Measurements from ENCODE around the gene MUC2. TPM values are rescaled to one million over a fixed set of nuclear protein-coding genes. Genes with fewer than 3 reads are reported as not detected.

MUC2 gene
- total RNA-seq, 1 experiment from 2014 or later, result 0.04 TPM

- DNase-seq, result no peak
- no TSS peak for BruUV-seq (replicated peaks)
- ChIA-PET POLR2A (ENCODE audit: unreplicated experiment) (no interaction called here), CTCF (no interaction called here)
- no peaks in the 10 kb centered on the region for H3K36me3 ChIP-seq (ENCODE audit: low read depth)
- TF ChIP-seq EZH2 (IDR thresholded peaks at IDR 0.05; ENCODE audit: low read depth), result no peak
- TF ChIP-seq, protein P1, sequence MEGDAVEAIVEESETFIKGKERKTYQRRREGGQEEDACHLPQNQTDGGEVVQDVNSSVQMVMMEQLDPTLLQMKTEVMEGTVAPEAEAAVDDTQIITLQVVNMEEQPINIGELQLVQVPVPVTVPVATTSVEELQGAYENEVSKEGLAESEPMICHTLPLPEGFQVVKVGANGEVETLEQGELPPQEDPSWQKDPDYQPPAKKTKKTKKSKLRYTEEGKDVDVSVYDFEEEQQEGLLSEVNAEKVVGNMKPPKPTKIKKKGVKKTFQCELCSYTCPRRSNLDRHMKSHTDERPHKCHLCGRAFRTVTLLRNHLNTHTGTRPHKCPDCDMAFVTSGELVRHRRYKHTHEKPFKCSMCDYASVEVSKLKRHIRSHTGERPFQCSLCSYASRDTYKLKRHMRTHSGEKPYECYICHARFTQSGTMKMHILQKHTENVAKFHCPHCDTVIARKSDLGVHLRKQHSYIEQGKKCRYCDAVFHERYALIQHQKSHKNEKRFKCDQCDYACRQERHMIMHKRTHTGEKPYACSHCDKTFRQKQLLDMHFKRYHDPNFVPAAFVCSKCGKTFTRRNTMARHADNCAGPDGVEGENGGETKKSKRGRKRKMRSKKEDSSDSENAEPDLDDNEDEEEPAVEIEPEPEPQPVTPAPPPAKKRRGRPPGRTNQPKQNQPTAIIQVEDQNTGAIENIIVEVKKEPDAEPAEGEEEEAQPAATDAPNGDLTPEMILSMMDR (conservative IDR thresholded peaks at IDR 0.05), result no peak
- H3K27me3 ChIP-seq (ENCODE audit: insufficient read depth, low read depth), result no peaks in the 10 kb centered on the region
- H3K79me2 ChIP-seq (ENCODE audit: low read depth), result no peaks in the 10 kb centered on the region
- H2AFZ ChIP-seq, result no peak overlapping the region
- H3K4me3 ChIP-seq, result no peak overlapping the region
- no peak overlapping the region for H3K4me2 ChIP-seq
- H3F3A ChIP-seq (ENCODE audit: insufficient read depth, low read depth), result no peaks in the 10 kb centered on the region
- no peaks in the 10 kb centered on the region for H4K20me1 ChIP-seq (ENCODE audit: insufficient read depth)
- H3K27ac ChIP-seq, result no peak overlapping the region
- no peaks in the 10 kb centered on the region for H3K4me1 ChIP-seq (replicated peaks; ENCODE audit: insufficient read depth)
- no peaks in the 10 kb centered on the region for H3K9me2 ChIP-seq (ENCODE audit: insufficient read depth)
- intact Hi-C loops (cut with micrococcal nuclease; ENCODE audit: unreplicated experiment), result no loop called here
- no peaks in the 10 kb centered on the region for H3K9me3 ChIP-seq (ENCODE audit: insufficient read depth, low read depth)
These were observed 46.1 kb upstream of the MUC2 start for GRCh38 chr11:1028616-1029015.

GRCh38 chr11:1029051-1029450 is 45.6 kb upstream of the MUC2 start:
- Histone ChIP-seq H3K36me3 (ENCODE audit: low read depth) (no peaks in the 10 kb centered on the region), H2AFZ (no peak overlapping the region), H3F3A (ENCODE audit: insufficient read depth, low read depth) (no peaks in the 10 kb centered on the region), H3K9me2 (ENCODE audit: insufficient read depth) (no peaks in the 10 kb centered on the region), H3K4me2 (no peak overlapping the region), H3K4me3 (no peak overlapping the region), H3K79me2 (ENCODE audit: low read depth) (no peaks in the 10 kb centered on the region), H3K9me3 (ENCODE audit: insufficient read depth, low read depth) (no peaks in the 10 kb centered on the region), H4K20me1 (ENCODE audit: insufficient read depth) (no peaks in the 10 kb centered on the region), H3K27ac (no peak overlapping the region), H3K27me3 (ENCODE audit: insufficient read depth, low read depth) (no peaks in the 10 kb centered on the region), H3K4me1 (replicated peaks; ENCODE audit: insufficient read depth) (no peaks in the 10 kb centered on the region)
- TF ChIP-seq, protein P1 (conservative IDR thresholded peaks at IDR 0.05), result no peak
- TF ChIP-seq EZH2 (IDR thresholded peaks at IDR 0.05; ENCODE audit: low read depth), result no peak
- BruUV-seq (replicated peaks), result no TSS peak
- ChIA-PET POLR2A (ENCODE audit: unreplicated experiment) (no interaction called here), CTCF (no interaction called here)
- intact Hi-C loops (cut with micrococcal nuclease; ENCODE audit: unreplicated experiment), result no loop called here
- no peak for DNase-seq

DNA sequence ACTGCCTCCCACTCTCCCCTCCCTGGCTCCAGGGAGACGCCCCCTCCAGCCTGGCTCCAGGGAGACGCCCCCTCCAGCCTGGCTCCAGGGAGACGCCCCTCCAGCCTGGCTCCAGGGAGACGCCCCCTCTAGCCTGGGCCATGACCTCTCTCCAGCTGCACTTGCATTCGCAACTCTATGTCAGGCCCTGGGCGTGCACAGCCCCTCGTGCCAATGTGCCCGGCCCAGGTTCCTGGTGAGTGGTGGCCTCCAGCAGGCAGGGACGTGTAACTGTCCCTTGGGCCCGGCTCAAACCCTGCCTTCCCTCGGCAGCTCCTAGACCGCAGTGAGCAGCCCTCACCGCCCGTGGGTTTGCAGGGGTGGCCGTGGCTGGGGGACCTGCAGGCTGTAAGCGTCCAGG is 45.0 kb upstream of the MUC2 start:
- H3K27me3 ChIP-seq (ENCODE audit: insufficient read depth, low read depth), result no peaks in the 10 kb centered on the region
- ChIA-PET POLR2A (ENCODE audit: unreplicated experiment) (no interaction called here), CTCF (no interaction called here)
- H2AFZ ChIP-seq, result no peak overlapping the region
- no peaks in the 10 kb centered on the region for H3K36me3 ChIP-seq (ENCODE audit: low read depth)
- no peaks in the 10 kb centered on the region for H3F3A ChIP-seq (ENCODE audit: insufficient read depth, low read depth)
- TF ChIP-seq, protein P1 (conservative IDR thresholded peaks at IDR 0.05), result no peak
- TF ChIP-seq EZH2 (IDR thresholded peaks at IDR 0.05; ENCODE audit: low read depth), result no peak
- no peak overlapping the region for H3K27ac ChIP-seq
- no peaks in the 10 kb centered on the region for H3K9me3 ChIP-seq (ENCODE audit: insufficient read depth, low read depth)
- H3K4me1 ChIP-seq (replicated peaks; ENCODE audit: insufficient read depth), result no peaks in the 10 kb centered on the region
- BruUV-seq (replicated peaks), result no TSS peak
- H3K9me2 ChIP-seq (ENCODE audit: insufficient read depth), result no peaks in the 10 kb centered on the region
- no peak overlapping the region for H3K4me2 ChIP-seq
- H3K79me2 ChIP-seq (ENCODE audit: low read depth), result no peaks in the 10 kb centered on the region
- H4K20me1 ChIP-seq (ENCODE audit: insufficient read depth), result no peaks in the 10 kb centered on the region
- intact Hi-C loops (cut with micrococcal nuclease; ENCODE audit: unreplicated experiment), result no loop called here
- no peak overlapping the region for H3K4me3 ChIP-seq
- no peak for DNase-seq

All from PC-9 (cell line).